Inflammatory macrophage (primary cell): ENCODE data around the gene CNOT11.
"Not testable (repeated sequence)": the region's sequence is repeated elsewhere in the genome, so short reads cannot be mapped to it uniquely, and the experiment has no call there.

Source experiments
- DNase-seq, 2 donors: peaks; one replicate each; pipeline ENCODE4 v3.0.0-alpha.2; 2020 to 2022
- total RNA-seq, 18 experiments: gene quantifications; one replicate each; lab custom pipeline; 2026; ENCODE audit warnings: mixed read lengths in 6 of 18, inconsistent platforms in 2 of 18; lab: John Stamatoyannopoulos, UW

The CNOT11 gene
- total RNA-seq = 25.9 to 52.7 (median 38.1) reads per million in 18 experiments

- peak; percentile 99 for DNase-seq
These were observed at the start of gene CNOT11 for GRCh38 chr2:101252408-101253012. TSS of gene CNOT11 (plus strand) at chr2:101252886. CDS start at chr2:101252965, 79 bp downstream.

- DNase-seq = no peak
These were observed 48.1 kb upstream of the CNOT11 start for GRCh38 chr2:101204400-101205115.

GRCh38 chr2:101205521-101206479 lies 46.9 kb upstream of the CNOT11 start:
- DNase-seq = peak; percentile 85 to 86

GRCh38 chr2:101208830-101209229 lies 43.9 kb upstream of the CNOT11 start:
- DNase-seq = no peak

GRCh38 chr2:101219246-101219645 lies 33.4 kb upstream of the CNOT11 start:
- no peak for DNase-seq

GRCh38 chr2:101220091-101220490 lies 32.6 kb upstream of the CNOT11 start:
- DNase-seq = not testable (repeated sequence)

- peak in 1 of 2 donors; percentile 16 for DNase-seq
These were observed 28.9 kb upstream of the CNOT11 start for GRCh38 chr2:101223814-101224231.

- no peak for DNase-seq
These were observed 22.1 kb upstream of the CNOT11 start for GRCh38 chr2:101230541-101231001.

GRCh38 chr2:101231240-101231639 lies 21.4 kb upstream of the CNOT11 start:
- no peak for DNase-seq

- no peak for DNase-seq
These were observed 20.6 kb upstream of the CNOT11 start for GRCh38 chr2:101231937-101232730.

- no peak for DNase-seq
These were observed 19.9 kb upstream of the CNOT11 start for GRCh38 chr2:101232770-101233169.

GRCh38 chr2:101234169-101234938 lies 18.3 kb upstream of the CNOT11 start:
- peak in 1 of 2 donors; percentile 17 for DNase-seq

- not testable (repeated sequence) for DNase-seq
These were observed 16.7 kb upstream of the CNOT11 start for GRCh38 chr2:101235956-101236355.

GRCh38 chr2:101237944-101238343 lies 14.7 kb upstream of the CNOT11 start:
- DNase-seq = peak in 1 of 2 donors; percentile 7

- peak; percentile 35 to 47 for DNase-seq
These were observed 13.5 kb upstream of the CNOT11 start for GRCh38 chr2:101238930-101239759.

GRCh38 chr2:101239760-101240118 lies 12.9 kb upstream of the CNOT11 start:
- not testable (repeated sequence) for DNase-seq

GRCh38 chr2:101240694-101241093 lies 12.0 kb upstream of the CNOT11 start:
- peak in 1 of 2 donors; percentile 13 for DNase-seq

- DNase-seq = no peak
These were observed 11.5 kb upstream of the CNOT11 start for GRCh38 chr2:101241158-101241557.

- not testable (repeated sequence) for DNase-seq
These were observed 8.3 kb upstream of the CNOT11 start for GRCh38 chr2:101244373-101244772.

- not testable (repeated sequence) for DNase-seq
These were observed 7.8 kb upstream of the CNOT11 start for GRCh38 chr2:101244899-101245298.
